Measurements from ENCODE around the gene FBXO38.

DNA sequence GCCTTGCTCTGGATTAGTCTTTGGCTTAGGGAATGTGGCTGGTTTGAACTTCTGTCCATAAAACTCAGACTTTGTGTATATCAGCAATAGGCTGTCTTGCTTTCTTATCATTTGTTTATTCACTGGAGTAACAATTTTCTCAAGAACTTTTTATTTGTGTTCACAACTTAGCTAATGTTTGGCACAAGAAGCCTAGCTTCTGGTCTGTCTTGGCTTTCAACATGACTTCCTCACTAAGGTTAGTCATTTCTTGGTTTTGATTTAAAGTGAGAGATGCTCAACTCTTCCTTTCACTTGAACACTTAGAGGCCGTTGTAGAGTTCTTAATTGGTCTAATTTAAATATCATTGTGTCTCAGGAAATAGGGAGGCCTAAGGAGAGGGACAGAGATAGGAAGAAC is 4.9 kb downstream of the FBXO38 start:
- TF ChIP-seq, protein P1, sequence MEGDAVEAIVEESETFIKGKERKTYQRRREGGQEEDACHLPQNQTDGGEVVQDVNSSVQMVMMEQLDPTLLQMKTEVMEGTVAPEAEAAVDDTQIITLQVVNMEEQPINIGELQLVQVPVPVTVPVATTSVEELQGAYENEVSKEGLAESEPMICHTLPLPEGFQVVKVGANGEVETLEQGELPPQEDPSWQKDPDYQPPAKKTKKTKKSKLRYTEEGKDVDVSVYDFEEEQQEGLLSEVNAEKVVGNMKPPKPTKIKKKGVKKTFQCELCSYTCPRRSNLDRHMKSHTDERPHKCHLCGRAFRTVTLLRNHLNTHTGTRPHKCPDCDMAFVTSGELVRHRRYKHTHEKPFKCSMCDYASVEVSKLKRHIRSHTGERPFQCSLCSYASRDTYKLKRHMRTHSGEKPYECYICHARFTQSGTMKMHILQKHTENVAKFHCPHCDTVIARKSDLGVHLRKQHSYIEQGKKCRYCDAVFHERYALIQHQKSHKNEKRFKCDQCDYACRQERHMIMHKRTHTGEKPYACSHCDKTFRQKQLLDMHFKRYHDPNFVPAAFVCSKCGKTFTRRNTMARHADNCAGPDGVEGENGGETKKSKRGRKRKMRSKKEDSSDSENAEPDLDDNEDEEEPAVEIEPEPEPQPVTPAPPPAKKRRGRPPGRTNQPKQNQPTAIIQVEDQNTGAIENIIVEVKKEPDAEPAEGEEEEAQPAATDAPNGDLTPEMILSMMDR (IDR thresholded peaks at IDR 0.05), result no peak
- TF ChIP-seq POLR2A (IDR thresholded peaks at IDR 0.05), result no peak
- TF ChIP-seq POLR2AphosphoS5 (IDR thresholded peaks at IDR 0.05), result no peak

Data from breast epithelium (tissue), 3 donors.